Bronchial epithelial cell (primary cell): ENCODE measurements around the gene MYRIP. TPM values are rescaled to one million over a fixed set of nuclear protein-coding genes. Genes with fewer than 3 reads are reported as not detected.
"Not testable (repeated sequence)": the region's sequence is repeated elsewhere in the genome, so short reads cannot be mapped to it uniquely, and the experiment has no call there.

Experiments used
- DNase-seq: peaks from one replicate; pipeline ENCODE4 v3.0.0-alpha.2; 2010; ENCODE audit warnings: low read depth
- FAIRE-seq: peaks from 2 replicates; lab custom pipeline; 2011; peaks lifted over from hg19 to GRCh38; lab: Jason Lieb, UNC
- H3K27me3 ChIP-seq: 2 replicates; pipeline ENCODE4 v1.5.1; 2011; ENCODE audit warnings: low read length; ENCODE audit not compliant: control insufficient read depth, insufficient read depth
- H3K36me3 ChIP-seq: 2 replicates; pipeline ENCODE4 v1.5.1; 2011; ENCODE audit warnings: low read length; ENCODE audit not compliant: control insufficient read depth, insufficient read depth
- H3K4me3 ChIP-seq: 2 replicates; pipeline ENCODE4 v1.5.1; 2011; ENCODE audit warnings: mild to moderate bottlenecking, low read depth, low read length, control low read depth
- total RNA-seq: library from RNA; depleted of rRNA; stranded (reverse); fragments of >200 nt; gene quantifications from 2 replicates; pipeline ENCODE4 v1.2.1, GENCODE V29; 2014
- TF ChIP-seq, protein P1 (sequence below): IDR thresholded peaks from 2 replicates; pipeline ENCODE4 v1.5.1; 2011; ENCODE audit warnings: mild to moderate bottlenecking, moderate library complexity, low read length, control low read depth, inconsistent platforms; ENCODE audit not compliant: insufficient read depth, severe bottlenecking

MYRIP gene
- total RNA-seq, 1 donor from 2014 or later: not detected

DNA sequence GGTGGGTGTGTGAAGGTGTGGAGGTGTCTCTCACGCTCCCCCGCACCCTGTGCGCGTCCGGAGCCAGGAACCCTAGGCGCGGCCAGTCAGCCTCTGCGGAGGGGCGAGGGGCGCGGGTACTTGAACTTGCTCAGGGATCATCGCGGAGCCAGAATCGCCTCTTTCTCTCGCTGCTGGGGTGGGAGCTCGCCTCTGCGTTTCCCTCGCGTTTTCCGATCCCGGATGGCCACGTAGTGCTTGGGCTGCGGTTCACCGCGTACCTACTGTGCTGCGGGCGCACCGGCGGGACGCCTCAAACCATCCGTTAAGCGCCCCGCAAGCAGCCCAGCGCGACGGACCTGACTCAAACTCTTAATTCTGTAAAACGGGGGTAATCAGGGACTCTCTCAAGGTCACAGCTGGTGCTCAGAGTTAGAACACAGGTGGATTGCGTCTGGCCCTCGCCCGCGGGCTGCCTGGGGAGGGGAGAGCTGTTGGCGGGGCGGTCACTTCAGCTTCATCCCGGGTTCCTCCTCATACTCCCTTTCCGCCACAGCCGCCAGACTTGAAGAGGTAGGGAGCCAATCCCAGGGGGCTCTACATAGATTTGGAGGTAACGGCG lies 686 bp downstream of the MYRIP start:
- peak overlapping the region; percentile 27 for H3K4me3 ChIP-seq
- no peak for FAIRE-seq
- no peaks in the 10 kb centered on the region for H3K36me3 ChIP-seq

DNA sequence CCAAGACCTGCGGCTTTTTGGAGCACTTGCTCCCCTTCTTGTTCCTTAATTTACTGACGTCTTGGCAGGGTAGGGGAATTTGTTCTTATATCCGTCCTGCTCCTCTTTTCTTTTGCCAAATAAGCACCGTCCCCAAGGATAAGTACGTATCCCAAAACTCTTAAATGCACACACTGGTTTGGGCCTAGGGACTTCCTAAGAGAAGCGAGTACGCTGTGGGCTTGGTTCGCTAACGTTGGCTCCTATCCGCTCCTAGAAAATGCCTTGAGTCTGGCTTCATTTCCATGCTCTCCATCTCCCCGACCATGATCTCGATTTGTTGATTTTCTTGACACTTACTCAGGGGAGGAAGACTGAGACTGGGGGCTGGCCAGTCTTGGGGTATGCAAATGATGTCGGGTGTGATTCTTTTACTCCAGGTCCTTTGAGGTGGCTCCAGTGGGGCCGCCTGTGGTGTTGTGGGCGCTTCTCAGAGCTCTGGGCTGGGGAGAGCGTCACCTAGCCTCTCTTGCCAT lies 1.3 kb downstream of the MYRIP start:
- Histone ChIP-seq H3K27me3 (peaks cover 42% of the 10 kb centered on the region), H3K36me3 (no peaks in the 10 kb centered on the region), H3K4me3 (no peak overlapping the region)
- no peak for DNase-seq
- no peak for FAIRE-seq
- TF ChIP-seq, protein P1, sequence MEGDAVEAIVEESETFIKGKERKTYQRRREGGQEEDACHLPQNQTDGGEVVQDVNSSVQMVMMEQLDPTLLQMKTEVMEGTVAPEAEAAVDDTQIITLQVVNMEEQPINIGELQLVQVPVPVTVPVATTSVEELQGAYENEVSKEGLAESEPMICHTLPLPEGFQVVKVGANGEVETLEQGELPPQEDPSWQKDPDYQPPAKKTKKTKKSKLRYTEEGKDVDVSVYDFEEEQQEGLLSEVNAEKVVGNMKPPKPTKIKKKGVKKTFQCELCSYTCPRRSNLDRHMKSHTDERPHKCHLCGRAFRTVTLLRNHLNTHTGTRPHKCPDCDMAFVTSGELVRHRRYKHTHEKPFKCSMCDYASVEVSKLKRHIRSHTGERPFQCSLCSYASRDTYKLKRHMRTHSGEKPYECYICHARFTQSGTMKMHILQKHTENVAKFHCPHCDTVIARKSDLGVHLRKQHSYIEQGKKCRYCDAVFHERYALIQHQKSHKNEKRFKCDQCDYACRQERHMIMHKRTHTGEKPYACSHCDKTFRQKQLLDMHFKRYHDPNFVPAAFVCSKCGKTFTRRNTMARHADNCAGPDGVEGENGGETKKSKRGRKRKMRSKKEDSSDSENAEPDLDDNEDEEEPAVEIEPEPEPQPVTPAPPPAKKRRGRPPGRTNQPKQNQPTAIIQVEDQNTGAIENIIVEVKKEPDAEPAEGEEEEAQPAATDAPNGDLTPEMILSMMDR: no peak

More for the DNA sequence above, 686 bp downstream of the MYRIP start:
- TF ChIP-seq, protein P1: no peak
- peaks cover 42% of the 10 kb centered on the region for H3K27me3 ChIP-seq
- no peak for DNase-seq

DNA sequence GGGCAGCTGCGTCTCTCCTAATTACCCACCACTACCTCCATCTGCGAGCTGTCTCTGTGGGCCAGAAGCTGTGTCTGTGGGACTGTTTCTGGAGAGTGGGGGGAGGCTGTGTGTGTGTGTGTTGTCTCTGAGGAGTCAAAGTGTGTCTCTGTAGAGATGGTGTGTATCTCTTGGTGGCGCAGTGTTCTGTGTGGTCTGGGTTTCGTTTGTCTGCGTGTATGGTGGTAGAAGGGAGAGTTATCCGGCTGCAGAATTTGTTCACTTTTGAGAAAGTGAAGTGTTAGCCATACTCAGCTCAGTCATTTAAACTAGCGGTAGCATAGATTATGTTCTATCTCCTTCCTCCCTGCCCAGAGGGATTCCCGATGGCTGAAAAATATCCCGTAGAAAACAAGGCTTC lies 2.2 kb downstream of the MYRIP start:
- H3K27me3 ChIP-seq: peaks cover 42% of the 10 kb centered on the region
- H3K4me3 ChIP-seq: no peak overlapping the region
- FAIRE-seq: no peak
- H3K36me3 ChIP-seq: no peaks in the 10 kb centered on the region
- DNase-seq: no peak
- TF ChIP-seq, protein P1: no peak

DNA sequence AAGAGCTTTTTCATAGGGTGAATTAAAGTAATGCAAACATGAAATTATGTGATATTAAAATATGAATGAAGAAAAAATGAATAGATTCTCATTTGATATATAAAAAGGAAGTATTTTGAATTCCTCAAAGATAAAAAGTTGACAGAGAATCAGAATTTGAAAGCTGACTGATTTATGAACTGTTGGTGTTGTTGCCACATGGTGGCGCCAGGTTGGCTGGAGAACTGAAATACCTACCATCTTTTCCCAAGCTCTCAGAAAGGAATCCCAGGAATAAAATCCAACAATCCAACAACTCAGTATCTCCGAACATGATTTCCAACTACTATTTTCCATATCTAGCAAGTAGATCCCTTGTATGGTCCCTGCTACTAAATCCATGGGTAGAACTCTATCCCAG lies 3.1 kb downstream of the MYRIP start:
- Histone ChIP-seq H3K27me3 (peaks cover 39% of the 10 kb centered on the region), H3K4me3 (no peak overlapping the region), H3K36me3 (no peaks in the 10 kb centered on the region)
- no peak for FAIRE-seq
- TF ChIP-seq, protein P1: peak; percentile 41
- peak; percentile 18 for DNase-seq

DNA sequence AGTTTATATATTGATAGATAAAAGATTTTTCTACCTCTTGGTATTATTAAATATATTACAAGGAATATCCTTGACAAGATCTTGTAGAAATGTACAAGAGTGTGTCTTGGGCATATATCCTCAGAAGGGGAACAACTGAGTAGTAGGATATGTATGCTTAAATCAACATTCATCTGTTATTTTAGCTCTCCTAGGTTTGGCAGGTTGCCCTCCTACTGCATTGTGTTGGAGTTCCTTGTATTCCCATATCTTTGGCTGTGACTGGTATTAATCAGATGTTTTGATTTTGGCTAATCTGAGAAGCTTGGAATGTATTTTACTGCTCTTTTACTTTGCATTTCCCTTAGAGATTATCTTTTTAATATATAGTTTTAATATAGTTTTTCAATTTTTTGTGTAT lies 4.6 kb downstream of the MYRIP start:
- Histone ChIP-seq H3K36me3 (no peaks in the 10 kb centered on the region), H3K4me3 (no peak overlapping the region), H3K27me3 (peaks cover 29% of the 10 kb centered on the region)
- DNase-seq (no peak), FAIRE-seq (no peak)
- TF ChIP-seq, protein P1: no peak

DNA sequence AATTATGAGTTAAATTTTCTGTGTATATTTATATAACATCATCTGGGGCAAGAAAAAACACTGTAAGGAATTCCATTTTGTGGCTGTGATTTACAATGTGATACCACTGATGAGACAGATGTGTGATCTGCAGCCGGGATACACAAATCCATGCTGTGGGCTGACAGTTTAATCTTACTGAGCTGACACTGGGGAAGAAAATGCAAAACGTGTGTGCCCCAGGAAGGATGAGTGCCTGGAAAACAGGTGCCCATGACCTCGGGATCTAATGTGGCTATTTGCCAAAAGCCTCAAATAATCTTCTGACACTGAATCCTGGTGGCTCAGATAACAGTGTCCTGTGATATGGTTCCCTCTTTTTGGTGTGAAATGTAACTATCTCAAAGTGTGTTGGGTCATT lies 10.5 kb downstream of the MYRIP start:
- no peak overlapping the region for H3K4me3 ChIP-seq
- DNase-seq (no peak), FAIRE-seq (no peak)
- TF ChIP-seq, protein P1: no peak
- no peaks in the 10 kb centered on the region for H3K36me3 ChIP-seq
- no peaks in the 10 kb centered on the region for H3K27me3 ChIP-seq

DNA sequence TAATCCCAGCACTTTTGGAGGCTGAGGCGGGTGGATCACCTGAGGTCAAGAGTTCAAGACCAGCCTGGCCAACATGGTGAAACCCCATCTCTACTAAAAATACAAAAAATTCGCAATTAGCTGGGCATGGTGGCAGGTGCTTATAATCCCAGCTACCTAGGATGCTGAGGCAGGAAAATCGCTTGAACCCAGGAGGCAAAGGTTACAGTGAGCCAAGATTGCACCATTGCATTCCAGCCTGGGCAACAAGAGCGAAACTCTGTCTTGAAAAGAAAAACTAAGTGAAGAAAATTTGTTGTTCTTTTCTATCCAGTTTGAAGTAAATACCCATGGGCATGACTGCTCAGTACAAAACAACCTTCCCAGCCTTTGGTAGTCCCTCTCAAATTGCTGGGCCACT lies 24.4 kb downstream of the MYRIP start:
- not testable (repeated sequence) for H3K36me3 ChIP-seq, H3K27me3 ChIP-seq, FAIRE-seq, DNase-seq, H3K4me3 ChIP-seq
